Measurements from ENCODE around the gene OR10G8. TPM values are rescaled to one million over a fixed set of nuclear protein-coding genes. Genes with fewer than 3 reads are reported as not detected.

The OR10G8 gene
- total RNA-seq, 1 experiment from 2014 or later, result not detected

- Histone ChIP-seq H3K9me2 (ENCODE audit: insufficient read depth) (no peaks in the 10 kb centered on the region), H3K4me3 (no peak overlapping the region), H3K4me1 (replicated peaks; ENCODE audit: insufficient read depth) (no peaks in the 10 kb centered on the region), H3F3A (ENCODE audit: insufficient read depth, low read depth) (no peaks in the 10 kb centered on the region), H4K20me1 (ENCODE audit: insufficient read depth) (no peaks in the 10 kb centered on the region), H3K79me2 (ENCODE audit: low read depth) (no peaks in the 10 kb centered on the region), H2AFZ (no peak overlapping the region), H3K27ac (no peak overlapping the region), H3K9me3 (ENCODE audit: insufficient read depth, low read depth) (no peaks in the 10 kb centered on the region), H3K36me3 (ENCODE audit: low read depth) (no peaks in the 10 kb centered on the region), H3K27me3 (ENCODE audit: insufficient read depth, low read depth) (peaks cover 7% of the 10 kb centered on the region; the same call in 1 of the 2 replicates), H3K4me2 (no peak overlapping the region)
- TF ChIP-seq CTCF (conservative IDR thresholded peaks at IDR 0.05) (no peak), EZH2 (IDR thresholded peaks at IDR 0.05; ENCODE audit: low read depth) (no peak)
- BruUV-seq (replicated peaks), result no TSS peak
- intact Hi-C loops (cut with micrococcal nuclease; ENCODE audit: unreplicated experiment), result no loop called here
- ChIA-PET POLR2A (ENCODE audit: unreplicated experiment) (no interaction called here), CTCF (no interaction called here)
- DNase-seq, result no peak
Observed at GRCh38 chr11:124050748-124051147, 24.1 kb downstream of the OR10G8 start.

- no peak overlapping the region for H2AFZ ChIP-seq
- TF ChIP-seq CTCF (conservative IDR thresholded peaks at IDR 0.05), result no peak
- TF ChIP-seq EZH2 (IDR thresholded peaks at IDR 0.05; ENCODE audit: low read depth), result no peak
- no peak for DNase-seq
- H3K36me3 ChIP-seq (ENCODE audit: low read depth), result no peaks in the 10 kb centered on the region
- H3F3A ChIP-seq (ENCODE audit: insufficient read depth, low read depth), result no peaks in the 10 kb centered on the region
- no peaks in the 10 kb centered on the region for H3K9me2 ChIP-seq (ENCODE audit: insufficient read depth)
- H3K4me1 ChIP-seq (replicated peaks; ENCODE audit: insufficient read depth), result no peaks in the 10 kb centered on the region
- no peaks in the 10 kb centered on the region for H4K20me1 ChIP-seq (ENCODE audit: insufficient read depth)
- POLR2A ChIA-PET (ENCODE audit: unreplicated experiment), result no interaction called here
- H3K4me3 ChIP-seq, result no peak overlapping the region
- H3K9me3 ChIP-seq (ENCODE audit: insufficient read depth, low read depth), result no peaks in the 10 kb centered on the region
- H3K27me3 ChIP-seq (ENCODE audit: insufficient read depth, low read depth), result peaks cover 7% of the 10 kb centered on the region; the same call in 1 of the 2 replicates
- BruUV-seq (replicated peaks), result no TSS peak
- CTCF ChIA-PET, result no interaction called here
- no peaks in the 10 kb centered on the region for H3K79me2 ChIP-seq (ENCODE audit: low read depth)
- H3K4me2 ChIP-seq, result no peak overlapping the region
- H3K27ac ChIP-seq, result no peak overlapping the region
- intact Hi-C loops (cut with micrococcal nuclease; ENCODE audit: unreplicated experiment), result no loop called here
Observed at GRCh38 chr11:124052966-124053365, 26.4 kb downstream of the OR10G8 start.

- intact Hi-C loops (cut with micrococcal nuclease; ENCODE audit: unreplicated experiment), result no loop called here
- no peak for TF ChIP-seq EZH2 (IDR thresholded peaks at IDR 0.05; ENCODE audit: low read depth)
- no peak for TF ChIP-seq CTCF (conservative IDR thresholded peaks at IDR 0.05)
- no peaks in the 10 kb centered on the region for H3K9me2 ChIP-seq (ENCODE audit: insufficient read depth)
- no peak for DNase-seq
- ChIA-PET POLR2A (ENCODE audit: unreplicated experiment) (no interaction called here), CTCF (interaction anchor here (0.8 kb wide), 1 partner anchor 334 kb away, joined by 4 read pairs; no protein-coding TSS in a partner anchor)
- no peak overlapping the region for H2AFZ ChIP-seq
- H3K36me3 ChIP-seq (ENCODE audit: low read depth), result no peaks in the 10 kb centered on the region
- no peaks in the 10 kb centered on the region for H3K4me1 ChIP-seq (replicated peaks; ENCODE audit: insufficient read depth)
- no peaks in the 10 kb centered on the region for H3K9me3 ChIP-seq (ENCODE audit: insufficient read depth, low read depth)
- peaks cover 9% of the 10 kb centered on the region; the same call in 1 of the 2 replicates for H3K27me3 ChIP-seq (ENCODE audit: insufficient read depth, low read depth)
- H4K20me1 ChIP-seq (ENCODE audit: insufficient read depth), result no peaks in the 10 kb centered on the region
- no peaks in the 10 kb centered on the region for H3K79me2 ChIP-seq (ENCODE audit: low read depth)
- no peak overlapping the region for H3K4me2 ChIP-seq
- H3K4me3 ChIP-seq, result no peak overlapping the region
- H3K27ac ChIP-seq, result no peak overlapping the region
- H3F3A ChIP-seq (ENCODE audit: insufficient read depth, low read depth), result no peaks in the 10 kb centered on the region
- no TSS peak for BruUV-seq (replicated peaks)
Observed at GRCh38 chr11:124068601-124069110, 42.1 kb downstream of the OR10G8 start.
